Measurements from ENCODE around the gene CFAP58.

CFAP58 gene

GRCh38 chr10:104487794-104488438 is 134.3 kb downstream of the CFAP58 start:
- DNase-seq: no peak

GRCh38 chr10:104488439-104488832 is 134.8 kb downstream of the CFAP58 start:
- no peak for DNase-seq

- no peak for DNase-seq
Measured at GRCh38 chr10:104492329-104492940, 138.8 kb downstream of the CFAP58 start.

- DNase-seq: no peak
Measured at GRCh38 chr10:104498347-104499081, 144.9 kb downstream of the CFAP58 start.

GRCh38 chr10:104501449-104501848 is 147.8 kb downstream of the CFAP58 start:
- DNase-seq: no peak

GRCh38 chr10:104501864-104502579 is 148.4 kb downstream of the CFAP58 start:
- no peak for DNase-seq

GRCh38 chr10:104502907-104503306 is 149.3 kb downstream of the CFAP58 start:
- DNase-seq: no peak
